Amniotic epithelial cell (primary cell): ENCODE data around the gene TAB3.
A peak's percentile ranks its signal among the peaks of the same experiment; 100 is the strongest.
"Not testable (repeated sequence)": the region's sequence is repeated elsewhere in the genome, so short reads cannot be mapped to it uniquely, and the experiment has no call there.

Experiments
- DNase-seq: peaks from one replicate; pipeline ENCODE4 v3.0.0-alpha.2; 2010; ENCODE audit warnings: low read depth

Gene TAB3

GRCh38 chrX:30814978-30815377 lies 74.1 kb downstream of the TAB3 start:
- no peak for DNase-seq

GRCh38 chrX:30812326-30812725 lies 76.7 kb downstream of the TAB3 start:
- DNase-seq: no peak

GRCh38 chrX:30806187-30806728 lies 82.8 kb downstream of the TAB3 start:
- no peak for DNase-seq

- no peak for DNase-seq
Measured at GRCh38 chrX:30804462-30804861, 84.6 kb downstream of the TAB3 start.

- no peak for DNase-seq
Measured at GRCh38 chrX:30800901-30801300, 88.2 kb downstream of the TAB3 start.

GRCh38 chrX:30799327-30799726 lies 89.7 kb downstream of the TAB3 start:
- DNase-seq: no peak

GRCh38 chrX:30798810-30799209 lies 90.2 kb downstream of the TAB3 start:
- DNase-seq: no peak

GRCh38 chrX:30797301-30797700 lies 91.8 kb downstream of the TAB3 start:
- DNase-seq: not testable (repeated sequence)

GRCh38 chrX:30795981-30796958 lies 92.8 kb downstream of the TAB3 start:
- no peak for DNase-seq

GRCh38 chrX:30794497-30794896 lies 94.6 kb downstream of the TAB3 start:
- no peak for DNase-seq

- DNase-seq: no peak
Measured at GRCh38 chrX:30793767-30794103, 95.3 kb downstream of the TAB3 start.

GRCh38 chrX:30793075-30793766 lies 95.8 kb downstream of the TAB3 start:
- no peak for DNase-seq

- DNase-seq: no peak
Measured at GRCh38 chrX:30791296-30792278, 97.5 kb downstream of the TAB3 start.

GRCh38 chrX:30787012-30787411 lies 102.0 kb downstream of the TAB3 start:
- DNase-seq: no peak

GRCh38 chrX:30786374-30786773 lies 102.7 kb downstream of the TAB3 start:
- DNase-seq: no peak

- peak; percentile 0 for DNase-seq
Measured at GRCh38 chrX:30781711-30782444, 107.2 kb downstream of the TAB3 start.

GRCh38 chrX:30779453-30780030 lies 109.5 kb downstream of the TAB3 start:
- DNase-seq: no peak

- DNase-seq: no peak
Measured at GRCh38 chrX:30777575-30777974, 111.5 kb downstream of the TAB3 start.
